ENCODE data around the gene PCED1B.

The PCED1B gene

DNA sequence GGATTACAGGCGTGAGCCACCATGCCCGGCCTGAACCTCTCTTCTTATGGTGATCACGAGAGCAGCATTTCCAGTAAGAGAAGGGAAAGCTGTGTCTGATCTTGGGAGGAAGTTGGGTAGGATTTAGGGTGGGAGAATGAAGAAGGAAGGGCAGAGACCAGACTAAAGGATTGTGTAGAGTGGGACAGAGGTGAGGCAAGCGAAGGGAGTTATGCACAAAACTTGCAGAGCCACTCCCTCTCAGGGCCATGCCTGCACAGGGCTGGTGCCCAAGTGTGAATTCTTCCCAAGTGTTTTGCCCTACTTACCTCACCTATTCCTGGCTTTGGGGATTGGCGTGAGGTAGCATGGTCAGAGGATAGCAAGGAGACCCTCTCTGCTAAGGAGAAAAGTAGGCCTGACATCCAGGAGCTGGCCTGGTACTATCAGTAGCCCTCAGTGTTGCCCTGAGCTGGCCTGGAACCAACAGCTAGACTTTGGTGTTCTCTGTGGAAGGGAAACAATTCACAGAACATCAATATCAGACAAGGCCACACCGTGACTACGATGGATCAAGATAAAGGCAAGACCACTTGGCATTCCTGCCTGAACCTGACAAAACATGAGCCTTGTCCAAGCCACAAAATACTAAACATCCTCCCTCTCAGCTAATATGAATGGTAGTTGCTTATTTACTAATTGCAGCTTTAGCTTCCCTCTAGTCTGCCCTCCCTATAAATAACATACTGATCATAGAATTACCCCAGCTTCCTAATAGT, 201.3 kb downstream of the PCED1B start:
- no peak for DNase-seq

GRCh38 chr12:47281667-47282171, 202.3 kb downstream of the PCED1B start:
- DNase-seq: no peak

DNA sequence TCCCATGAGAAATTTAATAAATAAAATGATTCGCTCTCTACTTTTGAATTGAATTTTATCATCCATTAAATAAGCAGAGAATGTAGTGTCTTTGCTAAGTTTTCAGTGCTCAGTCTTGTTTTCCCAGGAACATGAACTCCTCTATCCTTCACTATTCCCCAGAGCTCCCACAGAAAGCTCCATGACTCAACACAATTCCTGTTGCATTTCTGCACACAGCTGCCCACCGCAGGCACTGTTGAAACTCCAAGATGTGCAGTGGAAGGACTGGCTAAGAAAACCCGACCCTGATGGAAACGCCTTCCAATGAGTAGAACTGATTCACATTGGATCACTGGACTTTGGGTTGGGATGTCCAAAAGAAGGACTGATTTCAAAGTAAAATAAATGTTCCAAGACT, 202.8 kb downstream of the PCED1B start:
- no peak for DNase-seq

All from CD4-positive, alpha-beta T cell treated with Interleukin-12 subunit alpha and Interleukin-12 subunit beta, for 1 hour (primary cell).